H1 (cell line): Measurements from ENCODE around the gene EML1.

Source experiments
- BRCA1 ChIP-seq: IDR thresholded peaks from 2 replicates; pipeline ENCODE4 v1.6.1; 2012; ENCODE audit warnings: low read depth, low read length, improper control_type of control experiment
- CTCF ChIP-seq, 3 experiments: IDR thresholded peaks; 1 replicate in 2 of 3; 2 replicates in 1 of 3; pipeline versions ENCODE4 v1.5.1 to v1.6.1; 2011; ENCODE audit warnings: low read length in 3 of 3, mild to moderate bottlenecking in 3 of 3, inconsistent platforms in 2 of 3, low read depth in 1 of 3, moderate library complexity in 1 of 3; ENCODE audit not compliant: insufficient read depth in 1 of 3; ENCODE audit errors: control extremely low read depth in 1 of 3
- JUN ChIP-seq: IDR thresholded peaks from 2 replicates; pipeline ENCODE4 v1.6.1; 2011; ENCODE audit warnings: low read depth, mild to moderate bottlenecking, improper control_type of control experiment, low read length
- POLR2A ChIP-seq, 2 experiments: IDR thresholded peaks; 1 replicate in 1 of 2; 2 replicates in 1 of 2; pipeline ENCODE4 v1.6.1; 2011; ENCODE audit warnings: low read depth in 2 of 2, low read length in 2 of 2, mild to moderate bottlenecking in 2 of 2; ENCODE audit errors: control extremely low read depth in 1 of 2
- POLR2AphosphoS5 ChIP-seq: IDR thresholded peaks from 2 replicates; pipeline ENCODE4 v1.6.1; 2011; ENCODE audit warnings: low read depth, low read length
- SP1 ChIP-seq: IDR thresholded peaks from 2 replicates; pipeline ENCODE4 v1.6.1; 2011; ENCODE audit warnings: low read depth, low read length
- TF ChIP-seq, protein P1 (sequence below): IDR thresholded peaks from 2 replicates; pipeline ENCODE4 v1.6.1; 2012; ENCODE audit warnings: inconsistent platforms

DNA sequence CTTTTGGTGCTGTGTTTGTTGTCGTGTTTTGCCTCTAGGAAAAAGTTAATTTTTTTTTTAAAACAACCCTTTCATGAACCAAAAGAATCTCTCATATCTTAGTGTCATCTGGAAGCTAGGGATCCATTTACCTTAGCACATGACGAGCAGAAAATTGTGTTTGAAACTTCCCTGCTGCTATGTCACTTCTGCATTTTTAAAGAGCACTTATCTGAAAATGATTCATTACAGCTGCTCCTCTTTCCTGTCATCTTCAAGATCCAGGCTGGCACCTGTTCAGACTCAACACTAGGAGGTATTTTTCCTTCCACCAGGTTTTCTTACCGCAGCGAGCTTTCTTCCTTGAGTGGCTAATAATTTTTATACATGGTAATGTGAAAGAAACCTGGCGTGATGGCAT, 67.0 kb downstream of the EML1 start:
- no peak for TF ChIP-seq BRCA1
- TF ChIP-seq POLR2AphosphoS5 = no peak
- TF ChIP-seq CTCF (IDR thresholded peaks at IDR 0.05; ENCODE audit: control extremely low read depth in 1 of 3, insufficient read depth in 1 of 3, low read depth in 1 of 3, low read length in 3 of 3) = no peak
- no peak for TF ChIP-seq POLR2A (IDR thresholded peaks at IDR 0.05; ENCODE audit: control extremely low read depth in 1 of 2, low read depth in 2 of 2, low read length in 2 of 2)
- no peak for TF ChIP-seq SP1
- TF ChIP-seq JUN = no peak
- TF ChIP-seq, protein P1, sequence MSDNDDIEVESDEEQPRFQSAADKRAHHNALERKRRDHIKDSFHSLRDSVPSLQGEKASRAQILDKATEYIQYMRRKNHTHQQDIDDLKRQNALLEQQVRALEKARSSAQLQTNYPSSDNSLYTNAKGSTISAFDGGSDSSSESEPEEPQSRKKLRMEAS = no peak
